Liver (tissue), 3 donors: ENCODE data around the gene CREBBP.
"Not testable (repeated sequence)": the region's sequence is repeated elsewhere in the genome, so short reads cannot be mapped to it uniquely, and the experiment has no call there.

Source experiments
- JUND ChIP-seq, 2 donors: IDR thresholded peaks; 2 replicates each; pipeline ENCODE4 v1.6.1; 2016; ENCODE audit warnings: antibody characterized with exemption in 2 of 2
- NR2F2 ChIP-seq: IDR thresholded peaks from 2 replicates; pipeline ENCODE4 v1.6.1; 2016; ENCODE audit warnings: antibody characterized with exemption
- YY1 ChIP-seq: IDR thresholded peaks from 2 replicates; pipeline ENCODE4 v1.6.1; 2016; ENCODE audit warnings: antibody characterized with exemption, mild to moderate bottlenecking
- TF ChIP-seq, protein P1 (sequence below): fragments of 150-350 bp; IDR thresholded peaks from 2 replicates; pipeline ENCODE4 v1.5.1; 2017; ENCODE audit warnings: improper control_type of control experiment, low read depth, low read length; ENCODE audit not compliant: missing input control
- TF ChIP-seq, protein P2 (sequence below): IDR thresholded peaks from 2 replicates; pipeline ENCODE4 v1.6.1; 2016; ENCODE audit warnings: antibody characterized with exemption
- donor health status: healthy.
- donor health status: healthy.

DNA sequence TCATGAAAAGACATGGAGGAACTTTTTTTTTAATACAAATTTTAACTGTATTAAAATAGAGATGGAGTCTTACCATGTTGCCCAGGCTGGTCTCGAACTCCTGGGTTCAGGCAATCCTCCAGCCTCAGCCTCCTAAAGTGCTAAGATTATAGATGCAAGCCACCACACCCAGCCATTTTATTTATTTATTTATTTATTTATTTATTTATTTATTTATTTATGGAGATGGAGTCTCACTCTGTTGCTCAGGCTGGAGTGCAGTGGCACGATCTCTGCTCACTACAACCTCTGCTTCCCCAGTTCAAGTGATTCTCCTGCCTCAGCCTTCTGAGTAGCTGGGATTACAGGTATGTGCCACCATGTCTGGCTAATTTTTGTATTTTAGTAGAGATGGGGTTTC lies 46.6 kb upstream of the CREBBP start:
- TF ChIP-seq, protein P1, sequence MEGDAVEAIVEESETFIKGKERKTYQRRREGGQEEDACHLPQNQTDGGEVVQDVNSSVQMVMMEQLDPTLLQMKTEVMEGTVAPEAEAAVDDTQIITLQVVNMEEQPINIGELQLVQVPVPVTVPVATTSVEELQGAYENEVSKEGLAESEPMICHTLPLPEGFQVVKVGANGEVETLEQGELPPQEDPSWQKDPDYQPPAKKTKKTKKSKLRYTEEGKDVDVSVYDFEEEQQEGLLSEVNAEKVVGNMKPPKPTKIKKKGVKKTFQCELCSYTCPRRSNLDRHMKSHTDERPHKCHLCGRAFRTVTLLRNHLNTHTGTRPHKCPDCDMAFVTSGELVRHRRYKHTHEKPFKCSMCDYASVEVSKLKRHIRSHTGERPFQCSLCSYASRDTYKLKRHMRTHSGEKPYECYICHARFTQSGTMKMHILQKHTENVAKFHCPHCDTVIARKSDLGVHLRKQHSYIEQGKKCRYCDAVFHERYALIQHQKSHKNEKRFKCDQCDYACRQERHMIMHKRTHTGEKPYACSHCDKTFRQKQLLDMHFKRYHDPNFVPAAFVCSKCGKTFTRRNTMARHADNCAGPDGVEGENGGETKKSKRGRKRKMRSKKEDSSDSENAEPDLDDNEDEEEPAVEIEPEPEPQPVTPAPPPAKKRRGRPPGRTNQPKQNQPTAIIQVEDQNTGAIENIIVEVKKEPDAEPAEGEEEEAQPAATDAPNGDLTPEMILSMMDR = not testable (repeated sequence)
- TF ChIP-seq NR2F2; JUND (IDR thresholded peaks at IDR 0.05); YY1: not testable (repeated sequence)
- TF ChIP-seq, protein P2, sequence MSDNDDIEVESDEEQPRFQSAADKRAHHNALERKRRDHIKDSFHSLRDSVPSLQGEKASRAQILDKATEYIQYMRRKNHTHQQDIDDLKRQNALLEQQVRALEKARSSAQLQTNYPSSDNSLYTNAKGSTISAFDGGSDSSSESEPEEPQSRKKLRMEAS = not testable (repeated sequence)
